NCI-H345 treated with DMSO at 0.1 percent for 48 hours (cell line): ENCODE measurements around the gene CAMK2B.

Experiments used
- DNase-seq: peaks from one replicate; lab custom pipeline; 2025; ENCODE audit not compliant: unreplicated experiment; lab: John Stamatoyannopoulos, UW

Gene CAMK2B

GRCh38 chr7:44309271-44310091 lies 15.9 kb downstream of the CAMK2B start:
- DNase-seq, result no peak

GRCh38 chr7:44308596-44309270 lies 16.7 kb downstream of the CAMK2B start:
- DNase-seq, result no peak

- no peak for DNase-seq
Measured at GRCh38 chr7:44307905-44308595, 17.3 kb downstream of the CAMK2B start.

GRCh38 chr7:44307301-44307900 lies 18.0 kb downstream of the CAMK2B start:
- peak; percentile 14 for DNase-seq

- DNase-seq, result no peak
Measured at GRCh38 chr7:44306606-44307005, 18.8 kb downstream of the CAMK2B start.

- no peak for DNase-seq
Measured at GRCh38 chr7:44305564-44306507, 19.6 kb downstream of the CAMK2B start.

GRCh38 chr7:44294325-44295069 lies 30.9 kb downstream of the CAMK2B start:
- DNase-seq, result no peak

- DNase-seq, result no peak
Measured at GRCh38 chr7:44293561-44294324, 31.7 kb downstream of the CAMK2B start.

GRCh38 chr7:44292876-44293560 lies 32.4 kb downstream of the CAMK2B start:
- no peak for DNase-seq

- DNase-seq, result no peak
Measured at GRCh38 chr7:44292420-44292817, 33.0 kb downstream of the CAMK2B start.

- DNase-seq, result no peak
Measured at GRCh38 chr7:44291733-44292419, 33.5 kb downstream of the CAMK2B start.

GRCh38 chr7:44291066-44291732 lies 34.2 kb downstream of the CAMK2B start:
- DNase-seq, result no peak

GRCh38 chr7:44290252-44290620 lies 35.2 kb downstream of the CAMK2B start:
- no peak for DNase-seq

- DNase-seq, result no peak
Measured at GRCh38 chr7:44289341-44290251, 35.8 kb downstream of the CAMK2B start.

GRCh38 chr7:44288811-44289340 lies 36.5 kb downstream of the CAMK2B start:
- DNase-seq, result no peak

GRCh38 chr7:44288381-44288685 lies 37.1 kb downstream of the CAMK2B start:
- no peak for DNase-seq
